Activated CD8-positive, alpha-beta memory T cell treated with anti-CD3 and anti-CD28 coated beads for 36 hours (primary cell): ENCODE data around the gene UBR1. TPM values are rescaled to one million over a fixed set of nuclear protein-coding genes. Genes with fewer than 3 reads are reported as not detected.
"Not testable (repeated sequence)": the region's sequence is repeated elsewhere in the genome, so short reads cannot be mapped to it uniquely, and the experiment has no call there.

Experiments used
- CTCF ChIA-PET: fragments of 350-600 bp; sonication (Branson Sonifier 250); formaldehyde crosslinking; loops from one replicate; lab custom pipeline; 2021; ENCODE audit warnings: antibody characterized with exemption; lab: Charles Lee
- POLR2A ChIA-PET: fragments of 350-600 bp; sonication (Branson Sonifier 250); formaldehyde crosslinking; loops from one replicate; lab custom pipeline; 2021; ENCODE audit warnings: antibody characterized with exemption; lab: Charles Lee
- total RNA-seq, 2 experiments: library from RNA; stranded (reverse); gene quantifications; one replicate each; pipeline ENCODE4 v1.2.3, GENCODE V29; 2021

The UBR1 gene
- total RNA-seq, 2 experiments from 2014 or later: 26.7 to 29.8 TPM

DNA sequence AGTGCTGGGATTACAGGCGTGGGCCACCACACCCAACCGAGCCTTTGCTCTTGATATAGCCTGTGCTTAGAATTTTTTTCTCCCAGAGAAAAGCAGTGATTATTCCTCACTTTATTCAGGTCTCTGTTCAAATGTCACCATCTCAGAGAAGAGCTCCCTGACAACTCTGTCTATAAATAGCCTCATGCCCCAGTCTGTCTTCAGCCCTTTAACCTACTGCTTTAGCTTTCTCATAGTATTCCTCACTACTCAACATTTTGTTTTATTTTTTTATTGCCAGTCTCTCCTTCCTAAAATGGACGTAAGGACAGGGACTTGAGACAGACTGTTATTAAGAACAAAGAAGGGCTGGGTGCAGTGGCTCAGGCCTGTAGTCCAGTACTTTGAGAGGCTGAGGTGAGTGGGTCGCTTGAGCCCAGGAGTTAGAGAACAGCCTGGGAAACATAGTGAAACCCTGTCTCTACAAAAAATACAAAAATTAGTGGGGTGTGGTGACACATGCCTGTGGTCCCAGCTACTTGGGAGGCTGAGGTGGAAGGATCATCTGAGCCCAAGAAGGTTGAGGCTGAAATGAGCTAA lies 106.5 kb downstream of the UBR1 start:
- CTCF ChIA-PET: no interaction called here
- POLR2A ChIA-PET: no interaction called here

DNA sequence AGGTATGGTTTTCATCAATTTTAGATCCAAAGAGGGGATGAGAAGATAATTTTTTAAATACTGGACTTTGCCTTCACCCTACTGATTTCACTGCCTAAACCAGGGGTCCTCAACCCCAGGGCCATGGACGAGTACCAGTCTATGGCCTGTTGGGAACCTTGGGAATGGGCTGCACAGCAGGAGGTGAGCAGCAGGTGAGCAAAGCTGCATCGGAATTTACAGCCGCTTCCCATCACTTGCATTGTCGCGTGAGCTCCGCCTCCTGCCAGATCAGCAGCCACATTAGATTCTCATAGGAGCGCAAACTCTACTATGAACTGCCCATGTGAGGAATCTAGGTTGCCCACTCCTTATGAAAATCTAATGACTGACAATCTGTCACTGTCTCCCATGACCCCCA lies 109.0 kb downstream of the UBR1 start:
- POLR2A ChIA-PET: interaction anchor here (0.6 kb wide), 2 partner anchors 65 to 77 kb away, joined by 3 read pairs; no protein-coding TSS in a partner anchor
- CTCF ChIA-PET: no interaction called here

DNA sequence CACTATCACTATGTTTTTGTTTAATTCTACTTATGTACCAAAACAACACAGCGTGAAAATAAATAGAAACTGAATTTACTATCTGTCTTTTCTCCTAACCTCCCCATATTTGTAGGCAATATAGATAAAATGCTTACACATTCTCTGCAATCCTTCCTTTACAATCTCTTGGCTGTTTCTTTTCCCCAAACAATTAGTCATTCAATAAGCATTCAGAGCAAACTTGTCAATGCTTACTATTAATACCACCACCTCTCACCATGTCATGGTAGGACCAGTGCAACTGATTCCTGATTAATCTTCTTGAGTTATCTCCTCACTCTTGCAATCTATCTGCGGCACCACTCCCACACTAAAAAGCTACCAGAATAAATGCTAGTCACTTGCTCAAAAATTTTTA lies 111.3 kb downstream of the UBR1 start:
- CTCF ChIA-PET: no interaction called here
- POLR2A ChIA-PET: no interaction called here

DNA sequence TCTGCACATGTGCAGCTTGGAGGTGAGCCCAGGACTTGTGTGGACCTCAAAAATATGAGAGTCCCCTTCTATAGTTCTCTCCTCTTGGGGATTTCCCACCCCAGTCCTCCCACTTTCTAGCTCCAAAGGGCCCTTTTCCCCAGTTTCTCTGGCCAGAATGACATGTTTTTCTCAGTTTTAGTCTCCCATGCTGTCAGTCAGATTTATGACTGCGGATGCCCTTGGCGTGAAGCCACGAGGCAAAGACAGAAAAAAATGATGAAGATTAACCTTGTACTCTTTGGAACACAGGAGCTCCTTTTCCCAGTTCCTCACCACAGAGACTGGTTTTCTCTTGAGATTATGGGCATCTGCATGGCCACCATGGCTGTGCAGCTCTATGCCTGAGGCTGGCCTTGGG lies 113.2 kb downstream of the UBR1 start:
- ChIA-PET POLR2A (interaction anchor here (0.5 kb wide), 1 partner anchor 14 kb away, joined by 4 read pairs; no protein-coding TSS in a partner anchor), CTCF (interaction anchor here (0.6 kb wide), 1 partner anchor 39 kb away, joined by 3 read pairs; no protein-coding TSS in a partner anchor)

DNA sequence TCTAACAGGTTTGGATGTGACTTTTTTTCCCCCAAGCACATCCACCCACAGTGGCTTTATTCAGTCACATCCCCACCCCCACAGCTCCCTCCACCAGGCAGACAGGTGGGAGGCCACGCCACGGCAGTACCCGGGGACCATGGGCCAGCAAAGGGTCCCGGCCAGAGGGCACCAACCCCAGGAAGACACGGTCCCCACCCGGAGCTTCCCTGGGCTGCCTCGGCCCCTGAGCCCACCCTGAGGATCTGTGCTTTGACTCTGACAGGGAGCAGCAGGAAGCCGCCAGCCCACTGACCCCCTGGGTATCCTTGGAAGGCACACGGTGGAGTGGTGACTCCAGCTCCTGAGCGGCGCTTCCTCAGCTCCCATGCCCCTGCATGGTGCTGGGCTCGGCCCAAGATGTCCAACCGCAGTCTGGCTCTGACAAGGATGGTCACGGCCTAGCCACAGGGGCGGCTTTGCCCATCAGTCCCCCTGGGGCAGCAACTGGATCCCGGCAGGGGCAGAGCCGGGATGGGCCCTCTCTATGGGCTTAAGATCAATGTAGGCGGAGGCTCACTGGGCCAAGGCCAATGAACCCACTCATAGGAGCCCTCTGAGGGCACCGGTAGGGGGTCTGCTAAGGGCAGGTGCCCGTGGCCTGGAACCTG lies 119.0 kb downstream of the UBR1 start:
- ChIA-PET POLR2A (no interaction called here), CTCF (no interaction called here)

DNA sequence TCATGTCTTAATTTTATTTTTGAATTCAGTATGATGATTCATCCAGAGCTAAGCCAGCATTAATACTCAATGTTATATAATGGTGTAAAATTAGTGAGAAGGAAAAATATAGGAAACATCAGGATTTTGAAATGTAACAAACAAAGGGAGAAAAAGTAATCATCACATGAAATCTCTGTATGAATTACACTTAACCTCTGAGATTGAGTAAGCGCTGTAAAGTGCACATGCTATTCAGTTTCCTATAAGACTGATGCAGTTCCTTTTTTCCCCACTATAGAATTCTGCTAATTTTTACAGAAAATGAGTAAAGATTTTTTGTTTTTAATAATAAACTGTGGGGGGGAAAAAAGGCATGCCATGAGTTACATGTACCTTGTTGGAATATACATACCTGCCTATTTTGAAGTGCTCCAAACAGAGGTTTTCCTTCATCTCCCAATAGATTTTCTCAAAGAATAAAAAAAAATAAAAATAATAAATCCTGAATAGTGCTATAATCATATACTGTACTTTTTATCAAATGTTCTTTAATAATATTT lies 121.3 kb downstream of the UBR1 start:
- ChIA-PET CTCF (no interaction called here), POLR2A (no interaction called here)

DNA sequence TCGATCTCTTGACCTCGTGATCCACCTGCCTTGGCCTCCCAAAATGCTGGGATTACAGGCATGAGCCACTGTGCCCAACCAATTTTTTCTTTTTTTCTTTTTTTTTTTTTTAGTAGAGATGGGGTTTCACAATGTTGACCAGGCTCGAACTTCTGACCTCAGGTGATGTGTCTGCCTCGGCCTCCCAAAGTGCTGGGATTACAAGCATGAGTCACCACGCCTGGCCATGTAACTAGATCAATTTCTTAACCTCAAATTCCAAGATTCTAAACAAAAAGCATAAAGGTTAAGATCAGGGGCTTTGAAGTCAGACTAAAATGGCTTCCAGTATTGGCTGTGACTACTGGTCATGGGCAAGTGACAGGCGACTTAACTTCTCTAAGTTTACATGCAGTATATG lies 126.7 kb downstream of the UBR1 start:
- CTCF ChIA-PET, POLR2A ChIA-PET: not testable (repeated sequence)

DNA sequence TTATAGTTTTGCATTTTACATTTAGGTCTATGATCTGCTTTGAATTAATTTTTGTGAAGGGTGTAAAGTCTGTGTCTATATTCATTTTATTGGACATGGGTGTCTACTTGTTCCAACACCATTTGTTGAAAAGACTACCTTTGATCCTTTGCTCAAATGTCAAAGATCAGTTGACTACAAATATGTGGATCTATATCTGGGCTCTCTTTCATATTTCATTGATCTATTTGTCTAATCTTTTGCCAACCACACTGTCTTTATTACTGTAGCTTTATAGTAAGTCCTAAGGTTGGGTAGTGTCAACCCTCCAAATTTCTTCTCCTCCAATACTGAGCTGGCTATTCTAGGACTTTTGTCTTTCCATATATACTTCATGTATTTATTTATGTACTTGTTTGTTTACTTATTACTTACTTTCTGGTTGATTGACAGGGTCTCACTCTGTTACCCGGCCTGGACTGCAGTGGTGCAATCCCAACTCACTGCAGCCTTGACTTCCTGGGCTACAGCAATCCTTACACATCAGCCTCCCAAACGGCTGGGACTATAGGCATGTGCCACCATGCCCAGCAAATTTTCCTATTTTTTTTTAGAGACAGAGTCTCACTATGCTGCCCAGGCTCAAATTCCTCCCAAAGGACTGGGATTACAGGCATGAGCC lies 131.5 kb downstream of the UBR1 start:
- ChIA-PET CTCF (no interaction called here), POLR2A (no interaction called here)

DNA sequence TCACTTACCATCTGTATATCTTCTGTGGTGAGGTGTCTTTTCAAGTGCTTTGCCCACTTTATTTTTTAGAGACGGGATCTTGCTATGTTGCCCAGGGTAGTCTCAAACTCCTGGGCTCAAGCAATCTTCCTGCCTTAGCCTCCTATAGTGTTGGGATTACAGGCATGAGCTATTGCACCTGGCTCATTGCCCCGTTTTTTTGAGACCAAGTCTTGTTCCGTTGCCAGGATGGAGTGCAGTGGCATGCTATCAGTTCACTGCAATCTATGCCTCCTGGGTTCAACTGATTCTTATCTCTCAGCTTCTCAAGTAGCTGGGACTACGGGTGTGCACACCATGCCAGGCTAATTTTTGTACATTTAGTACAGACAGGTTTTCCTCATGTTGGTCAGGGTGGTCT lies 132.7 kb downstream of the UBR1 start:
- ChIA-PET CTCF (no interaction called here), POLR2A (no interaction called here)

DNA sequence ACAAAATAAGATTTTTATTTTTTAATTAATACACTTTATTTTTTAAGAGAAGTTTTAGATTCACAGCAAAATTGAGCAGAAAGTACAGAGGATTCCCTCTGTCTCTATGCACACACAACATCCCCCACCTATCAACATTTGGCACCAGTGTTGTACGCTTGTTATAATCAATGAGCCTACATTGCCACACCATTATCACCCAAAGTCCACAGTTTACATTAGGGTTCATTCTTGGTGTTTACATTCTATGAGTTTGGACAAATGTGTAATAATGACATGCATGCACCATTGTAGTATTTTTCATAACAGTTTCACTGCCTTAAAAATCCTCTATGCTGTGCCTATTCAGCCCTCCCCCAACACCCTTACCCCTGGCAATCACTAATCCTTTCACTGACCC lies 134.0 kb downstream of the UBR1 start:
- CTCF ChIA-PET: interaction anchor here (0.6 kb wide), 1 partner anchor 272 kb away, joined by 8 read pairs; no protein-coding TSS in a partner anchor
- POLR2A ChIA-PET: no interaction called here

DNA sequence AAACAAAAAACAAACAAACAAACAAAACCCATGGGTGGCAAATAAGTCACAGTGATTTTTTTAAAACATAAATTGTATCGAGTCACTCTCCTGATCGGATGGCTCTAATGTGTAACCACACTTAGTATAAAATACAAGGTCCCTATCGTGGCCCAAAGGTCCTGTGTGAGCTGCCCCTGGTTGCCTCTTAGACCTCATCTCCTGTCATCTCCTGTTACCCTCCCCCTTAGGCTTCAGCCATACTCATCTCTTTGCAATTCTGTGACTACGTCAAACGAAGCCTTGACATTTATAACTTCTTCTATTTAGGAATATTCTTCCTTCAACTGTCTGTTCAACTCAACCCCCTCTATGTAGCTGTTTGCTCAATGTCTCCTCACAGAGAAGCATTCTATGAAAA lies 141.4 kb downstream of the UBR1 start:
- ChIA-PET POLR2A (no interaction called here), CTCF (no interaction called here)

DNA sequence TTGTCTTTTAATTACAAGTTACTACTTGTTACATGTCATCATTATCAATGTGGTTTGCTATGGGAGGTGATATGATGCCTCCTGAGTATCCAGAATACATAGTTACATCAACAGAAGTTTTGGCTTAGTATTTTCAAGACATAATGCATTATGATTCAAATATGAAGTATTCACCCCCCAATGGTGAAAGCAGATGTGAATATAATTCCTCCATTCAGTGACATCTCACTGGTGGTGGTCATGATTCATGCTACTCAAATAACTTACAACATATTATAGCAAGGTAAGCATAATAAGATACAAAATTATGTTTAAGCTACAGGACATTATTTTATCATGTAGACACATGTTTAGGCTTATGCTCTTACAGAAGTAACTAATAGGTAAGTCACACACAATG lies 150.3 kb downstream of the UBR1 start:
- ChIA-PET CTCF (no interaction called here), POLR2A (no interaction called here)

DNA sequence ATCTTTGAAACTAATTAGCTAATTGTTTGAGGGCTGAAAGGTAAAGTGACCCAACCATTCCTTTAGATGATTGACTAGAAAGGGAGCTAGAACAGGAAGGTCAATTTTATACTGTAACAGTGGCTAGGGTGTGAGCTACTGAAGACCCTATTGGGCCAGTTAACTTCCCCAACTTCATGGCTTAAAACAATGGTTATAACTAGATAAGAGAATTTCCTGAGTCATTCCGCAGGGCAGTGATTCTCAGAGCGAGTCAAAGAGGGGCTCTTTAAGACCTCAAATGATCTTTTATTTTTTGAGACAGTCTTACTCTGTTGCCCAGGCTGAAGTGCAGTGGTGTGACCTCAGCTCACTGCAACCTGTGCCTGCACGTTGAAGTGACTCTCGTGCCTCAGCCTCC lies 151.5 kb downstream of the UBR1 start:
- POLR2A ChIA-PET: no interaction called here
- CTCF ChIA-PET: interaction anchor here (0.6 to 0.7 kb wide), 3 partner anchors 39 to 93 kb away, joined by 3 to 5 read pairs (median 4); no protein-coding TSS in a partner anchor

DNA sequence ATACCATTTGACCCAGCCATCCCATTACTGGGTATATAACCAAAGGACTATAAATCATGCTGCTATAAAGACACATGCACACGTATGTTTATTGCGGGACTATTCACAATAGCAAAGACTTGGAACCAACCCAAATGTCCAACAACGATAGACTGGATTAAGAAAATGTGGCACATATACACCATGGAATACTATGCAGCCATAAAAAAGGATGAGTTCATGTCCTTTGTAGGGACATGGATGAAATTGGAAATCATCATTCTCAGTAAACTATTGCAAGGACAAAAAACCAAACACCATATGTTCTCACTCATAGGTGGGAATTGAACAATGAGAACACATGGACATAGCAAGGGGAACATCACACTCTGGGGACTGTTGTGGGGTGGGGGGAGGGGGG lies 156.9 kb downstream of the UBR1 start:
- CTCF ChIA-PET, POLR2A ChIA-PET: not testable (repeated sequence)

DNA sequence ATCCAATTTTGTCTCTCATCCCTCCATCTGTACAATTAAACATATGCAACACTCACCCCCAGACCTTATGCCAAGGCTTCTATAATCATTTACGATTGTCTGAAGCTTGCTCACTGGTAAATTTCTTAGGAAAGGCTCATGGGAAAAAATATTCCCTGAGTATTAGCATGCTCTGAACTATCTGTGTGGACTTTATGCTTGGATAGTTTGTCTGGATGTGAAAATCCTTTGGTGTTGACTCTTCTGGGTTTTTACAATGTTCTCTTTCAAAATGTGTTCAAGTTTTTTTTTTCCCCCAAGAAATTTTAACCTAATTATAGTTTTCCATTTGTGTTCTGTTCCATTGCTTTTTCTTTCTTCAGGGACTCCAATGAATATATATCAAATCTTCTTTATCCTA lies 165.3 kb downstream of the UBR1 start:
- CTCF ChIA-PET: no interaction called here
- POLR2A ChIA-PET: no interaction called here

DNA sequence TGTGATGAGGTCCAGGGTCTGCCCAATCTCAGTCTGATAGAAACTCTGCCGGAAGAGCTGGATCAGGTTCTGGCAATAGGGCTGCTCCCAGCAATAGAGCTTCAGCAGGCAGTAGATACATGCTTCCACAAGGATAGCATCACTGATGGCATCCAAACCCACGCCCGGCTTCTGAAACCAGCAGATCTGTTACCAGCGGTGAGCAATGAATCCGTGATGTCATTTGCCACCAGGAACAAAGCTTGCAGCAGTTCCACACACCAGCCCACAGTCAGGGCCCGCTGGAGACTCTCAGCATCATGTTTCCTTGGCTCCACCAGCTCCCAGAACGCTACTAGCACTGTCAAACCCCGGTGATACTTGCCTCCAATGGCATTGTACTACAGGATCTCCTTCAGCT lies 166.0 kb downstream of the UBR1 start:
- ChIA-PET POLR2A (no interaction called here), CTCF (no interaction called here)

DNA sequence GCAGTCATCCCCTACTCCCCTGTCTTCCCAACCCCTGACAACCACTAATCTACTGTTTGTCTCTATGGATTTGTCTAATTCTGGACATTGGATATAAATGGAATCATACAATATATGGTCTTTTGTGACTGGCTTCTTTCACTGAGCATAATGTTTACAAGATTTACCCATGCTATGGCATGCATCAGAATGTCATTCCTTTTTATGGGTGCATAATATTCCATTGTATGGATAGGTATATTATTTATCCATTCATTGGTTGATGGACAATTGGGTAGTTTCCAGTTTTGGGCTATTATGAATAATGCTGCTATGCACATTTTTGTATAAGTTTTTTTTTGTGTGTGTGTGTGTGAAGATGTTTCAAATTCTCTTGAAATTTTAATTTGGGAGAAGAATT lies 168.7 kb downstream of the UBR1 start:
- POLR2A ChIA-PET: no interaction called here

DNA sequence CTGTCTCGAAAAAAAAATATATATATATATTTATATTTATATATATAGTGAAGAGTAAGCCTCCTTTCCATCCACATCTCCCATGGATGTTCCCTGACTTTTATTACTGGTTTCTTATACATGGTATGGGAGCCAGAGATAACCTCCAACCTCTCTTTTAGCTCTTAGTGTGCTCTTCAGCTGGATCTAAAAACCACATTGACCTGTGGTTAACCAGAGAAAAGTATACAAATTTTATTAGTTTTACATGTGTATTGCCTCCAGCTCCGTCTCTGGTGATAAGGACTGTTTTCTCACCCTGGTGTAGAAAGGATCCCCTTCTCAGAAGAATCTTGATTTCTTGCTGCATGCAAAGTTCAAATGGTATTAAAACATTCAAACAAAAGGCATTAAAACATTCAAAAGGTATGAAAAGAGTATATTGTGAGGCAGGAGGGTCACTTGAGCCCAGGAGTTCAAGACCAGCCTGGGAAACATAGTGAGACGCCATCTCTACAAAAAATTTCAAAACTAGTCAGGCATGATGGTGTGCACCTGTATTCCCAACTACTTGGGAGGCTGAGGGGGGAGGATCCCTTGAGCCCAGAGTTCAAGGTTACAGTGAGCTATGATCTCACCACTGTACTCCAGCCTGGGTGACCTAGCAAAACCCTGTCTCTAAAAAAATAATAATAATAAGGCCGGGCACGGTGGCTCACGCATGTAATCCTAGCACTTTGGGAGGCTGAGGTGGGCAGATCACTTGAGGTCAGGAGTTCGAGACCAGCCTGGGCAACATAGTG lies 171.8 kb downstream of the UBR1 start:
- ChIA-PET POLR2A (interaction anchor here (0.6 kb wide), 1 partner anchor 356 kb away, joined by 3 read pairs; no protein-coding TSS in a partner anchor), CTCF (no interaction called here)

More for the DNA sequence above, 168.7 kb downstream of the UBR1 start:
- CTCF ChIA-PET: no interaction called here

DNA sequence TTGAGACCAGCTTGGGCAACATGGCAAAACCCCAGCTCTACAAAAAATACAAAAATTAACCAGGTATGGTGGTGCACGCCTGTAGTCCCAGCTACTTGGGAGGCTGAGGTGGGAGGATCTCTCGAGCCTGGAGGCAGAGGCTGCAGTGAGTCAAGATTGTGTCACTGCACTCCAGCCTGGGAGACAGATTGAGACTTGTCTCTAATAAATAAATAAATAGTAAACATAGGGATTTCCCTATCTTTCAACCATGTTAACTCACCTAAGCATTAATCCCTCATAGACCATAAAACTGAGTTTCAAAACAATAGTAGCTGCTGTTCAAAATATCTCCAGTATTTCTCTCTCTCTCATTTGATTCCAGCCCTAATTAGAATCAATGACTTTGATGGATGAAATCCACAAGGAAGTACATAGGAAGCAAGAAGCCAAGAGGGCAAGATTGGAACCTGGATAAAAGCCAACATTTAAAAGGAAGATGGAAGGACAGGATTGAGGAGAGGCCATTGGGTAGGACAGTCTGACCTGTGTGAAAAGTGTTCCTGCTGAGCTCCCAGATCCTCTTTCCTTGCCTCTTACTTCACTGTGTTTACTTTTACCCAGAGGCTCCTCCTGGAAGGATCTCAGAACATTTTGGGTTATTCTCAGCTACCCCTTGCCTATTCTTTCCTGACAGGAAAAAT lies 172.9 kb downstream of the UBR1 start:
- POLR2A ChIA-PET: no interaction called here
- CTCF ChIA-PET: no interaction called here
